ENCODE measurements around the gene PTPRG. TPM values are rescaled to one million over a fixed set of nuclear protein-coding genes. Genes with fewer than 3 reads are reported as not detected.

Gene PTPRG
- total RNA-seq, 4 donors from 2014 or later, result 8.4 to 37.3 (median 14.9) TPM

DNA sequence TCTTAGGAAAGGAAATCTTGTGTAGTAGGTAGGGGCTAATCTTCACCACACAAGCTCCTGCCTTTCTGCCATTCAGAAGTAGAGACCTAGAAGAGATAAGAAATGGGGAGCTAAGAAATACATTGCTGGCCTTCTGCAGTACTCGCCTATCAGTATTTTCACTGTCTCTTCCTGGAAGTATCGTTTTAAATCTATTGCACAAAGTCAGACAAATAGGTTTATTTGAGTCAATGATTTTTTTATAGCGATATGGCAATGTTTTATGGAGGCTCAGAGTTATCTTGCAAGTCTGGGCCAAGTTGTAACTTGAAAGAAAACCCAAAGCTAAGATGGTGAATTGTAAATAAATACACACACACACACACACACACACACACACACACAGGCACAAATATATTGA lies 103.8 kb downstream of the PTPRG start:
- WGBS, 2 donors, result 74 to 84% methylated on average over 3 of the region's 3 CpGs
- no peak for TF ChIP-seq POLR2A (IDR thresholded peaks at IDR 0.05)
- TF ChIP-seq, protein P1, sequence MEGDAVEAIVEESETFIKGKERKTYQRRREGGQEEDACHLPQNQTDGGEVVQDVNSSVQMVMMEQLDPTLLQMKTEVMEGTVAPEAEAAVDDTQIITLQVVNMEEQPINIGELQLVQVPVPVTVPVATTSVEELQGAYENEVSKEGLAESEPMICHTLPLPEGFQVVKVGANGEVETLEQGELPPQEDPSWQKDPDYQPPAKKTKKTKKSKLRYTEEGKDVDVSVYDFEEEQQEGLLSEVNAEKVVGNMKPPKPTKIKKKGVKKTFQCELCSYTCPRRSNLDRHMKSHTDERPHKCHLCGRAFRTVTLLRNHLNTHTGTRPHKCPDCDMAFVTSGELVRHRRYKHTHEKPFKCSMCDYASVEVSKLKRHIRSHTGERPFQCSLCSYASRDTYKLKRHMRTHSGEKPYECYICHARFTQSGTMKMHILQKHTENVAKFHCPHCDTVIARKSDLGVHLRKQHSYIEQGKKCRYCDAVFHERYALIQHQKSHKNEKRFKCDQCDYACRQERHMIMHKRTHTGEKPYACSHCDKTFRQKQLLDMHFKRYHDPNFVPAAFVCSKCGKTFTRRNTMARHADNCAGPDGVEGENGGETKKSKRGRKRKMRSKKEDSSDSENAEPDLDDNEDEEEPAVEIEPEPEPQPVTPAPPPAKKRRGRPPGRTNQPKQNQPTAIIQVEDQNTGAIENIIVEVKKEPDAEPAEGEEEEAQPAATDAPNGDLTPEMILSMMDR (IDR thresholded peaks at IDR 0.05), result no peak
- intact Hi-C loops (cut with DNase I; ENCODE audit: low total_unique reads), result no loop called here
- H3K4me3 ChIP-seq (ENCODE audit: low read depth, poor library complexity, severe bottlenecking), result no peak overlapping the region
- DNase-seq (ENCODE audit: low spot score in 2 of 2), result no peak

DNA sequence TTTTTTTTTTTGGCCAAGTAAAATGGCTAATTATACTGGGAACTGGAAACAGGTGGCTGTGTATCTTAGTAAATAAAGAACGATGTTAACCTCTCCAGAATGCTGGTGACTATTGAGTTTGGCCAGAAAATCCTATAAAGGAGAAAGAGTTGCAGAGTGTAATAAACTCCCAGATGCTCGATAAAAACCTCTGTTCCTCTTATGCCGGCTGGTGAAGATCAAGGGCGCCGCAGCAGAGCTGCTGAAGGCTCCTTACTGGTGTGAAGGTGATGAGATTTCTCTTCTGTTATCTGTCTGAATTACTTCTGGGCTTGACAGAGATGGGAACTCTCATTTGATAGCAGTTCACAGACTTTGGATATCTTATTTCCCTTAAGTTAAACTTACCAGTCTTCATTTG lies 104.6 kb downstream of the PTPRG start:
- WGBS, 2 donors, result 67 to 72% methylated on average over 5 of the region's 5 CpGs
- intact Hi-C loops (cut with DNase I; ENCODE audit: low total_unique reads), result no loop called here
- no peak overlapping the region for H3K4me3 ChIP-seq (ENCODE audit: low read depth, poor library complexity, severe bottlenecking)
- no peak for DNase-seq (ENCODE audit: low spot score in 2 of 2)
- TF ChIP-seq, protein P1 (IDR thresholded peaks at IDR 0.05), result no peak
- no peak for TF ChIP-seq POLR2A (IDR thresholded peaks at IDR 0.05)

DNA sequence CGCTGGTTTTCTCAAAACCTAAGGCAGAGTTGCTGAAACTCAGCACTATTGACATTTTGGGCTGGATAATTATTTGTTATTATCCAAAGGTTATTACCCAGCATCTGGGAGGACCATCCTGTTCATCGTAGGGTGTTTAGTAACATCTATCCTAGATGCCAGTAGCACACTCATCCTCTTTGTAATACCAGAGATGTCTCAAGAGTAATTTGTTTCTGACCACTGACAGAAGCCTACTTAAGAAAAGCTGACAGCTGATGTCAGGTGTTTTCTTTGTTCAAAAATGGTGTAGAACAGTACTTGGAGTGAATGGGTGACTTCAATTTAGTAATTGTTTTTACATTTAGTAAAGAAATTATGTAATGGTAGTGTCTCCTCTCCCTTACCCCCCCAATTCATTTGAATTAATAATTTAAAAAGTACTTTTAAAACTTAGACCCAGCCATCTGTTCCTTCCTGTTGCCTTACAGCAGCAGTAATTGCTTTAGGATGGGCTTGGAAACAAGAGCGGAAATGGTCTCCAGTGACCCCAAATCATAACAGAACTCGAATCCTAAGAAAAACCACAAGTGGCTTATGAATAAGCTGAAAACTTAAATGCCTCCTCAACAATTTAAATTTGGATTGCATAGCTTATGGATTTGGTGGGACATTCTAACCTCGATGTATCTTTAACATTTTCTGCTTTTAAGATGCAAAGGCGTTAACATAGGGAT lies 105.4 kb downstream of the PTPRG start:
- WGBS, 2 donors, result 78 to 80% methylated on average over 6 of the region's 6 CpGs
- DNase-seq (ENCODE audit: low spot score in 2 of 2), result no peak
- H3K4me3 ChIP-seq (ENCODE audit: low read depth, poor library complexity, severe bottlenecking), result no peak overlapping the region
- intact Hi-C loops (cut with DNase I; ENCODE audit: low total_unique reads), result no loop called here
- TF ChIP-seq, protein P1 (IDR thresholded peaks at IDR 0.05), result no peak

DNA sequence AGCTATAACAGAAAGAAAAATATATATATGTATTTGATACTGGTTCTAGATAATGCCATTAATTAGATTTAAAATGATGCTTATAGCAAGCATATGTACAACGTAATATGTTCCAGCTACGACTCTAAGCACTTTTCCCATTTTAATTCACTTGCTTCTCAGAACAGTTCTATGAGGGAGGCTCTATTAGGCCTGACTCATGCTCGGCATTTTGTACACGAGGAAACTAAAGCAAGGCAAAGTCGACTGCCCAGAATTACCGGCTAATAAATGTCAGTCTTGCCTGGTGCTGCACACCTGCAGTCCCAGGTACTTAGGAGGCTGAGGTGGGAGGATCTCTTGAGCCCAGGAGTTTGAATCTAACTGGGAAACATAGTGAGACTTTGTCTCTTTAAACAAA lies 106.0 kb downstream of the PTPRG start:
- H3K4me3 ChIP-seq (ENCODE audit: low read depth, poor library complexity, severe bottlenecking), result no peak overlapping the region
- intact Hi-C loops (cut with DNase I; ENCODE audit: low total_unique reads), result no loop called here
- no peak for DNase-seq (ENCODE audit: low spot score in 2 of 2)
- 80 to 85% methylated on average over 6 of the region's 6 CpGs for WGBS, 2 donors
- TF ChIP-seq, protein P1 (IDR thresholded peaks at IDR 0.05), result no peak
- no peak for TF ChIP-seq POLR2A (IDR thresholded peaks at IDR 0.05)

DNA sequence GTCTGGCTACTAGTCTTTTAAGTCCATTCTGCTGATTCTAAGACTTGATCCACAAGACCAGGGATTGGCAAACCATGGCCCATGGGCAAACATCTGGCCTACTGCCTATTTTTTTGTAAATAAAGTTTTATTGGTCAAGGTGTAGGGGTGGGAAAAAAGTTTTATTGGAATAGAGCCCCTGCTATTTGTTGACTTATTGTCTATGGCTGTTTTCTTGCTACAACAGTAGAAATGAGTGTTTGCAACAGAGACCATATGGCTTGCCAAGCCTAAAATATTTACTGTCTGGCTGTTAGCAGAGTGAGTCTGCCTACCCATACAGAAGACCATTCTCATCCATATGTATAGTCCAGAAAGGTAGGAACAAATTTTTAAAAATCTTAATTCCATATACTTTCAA lies 106.4 kb downstream of the PTPRG start:
- H3K4me3 ChIP-seq (ENCODE audit: low read depth, poor library complexity, severe bottlenecking), result no peak overlapping the region
- no peak for DNase-seq (ENCODE audit: low spot score in 2 of 2)
- intact Hi-C loops (cut with DNase I; ENCODE audit: low total_unique reads), result no loop called here
- TF ChIP-seq, protein P1 (IDR thresholded peaks at IDR 0.05), result no peak
- no peak for TF ChIP-seq POLR2A (IDR thresholded peaks at IDR 0.05)

DNA sequence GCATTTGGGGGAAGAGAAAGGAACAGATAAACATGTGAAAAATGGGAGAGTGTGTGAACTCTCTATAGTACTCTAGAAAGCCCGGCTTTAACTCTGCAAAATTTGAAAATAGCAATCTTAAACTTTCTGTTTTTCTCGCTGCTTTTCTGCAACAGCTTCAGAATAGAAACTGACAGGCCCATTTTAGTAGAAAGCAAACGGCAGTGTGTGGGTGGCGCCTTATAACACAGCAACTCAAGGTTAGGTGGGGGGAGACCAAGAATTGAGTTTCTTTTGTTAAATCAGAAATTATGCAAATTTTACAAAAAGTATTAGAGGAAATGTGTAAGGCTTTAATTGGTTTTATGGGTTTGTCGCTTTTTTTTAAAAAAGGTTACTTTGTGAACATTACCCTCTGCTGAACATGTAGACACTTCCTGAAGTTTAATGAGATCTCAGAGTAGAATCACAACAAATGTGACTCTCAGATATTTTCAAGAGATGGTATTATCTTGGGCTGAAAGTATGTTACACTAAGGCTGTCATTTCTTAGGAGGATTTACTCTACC lies 107.0 kb downstream of the PTPRG start:
- no peak for DNase-seq (ENCODE audit: low spot score in 2 of 2)
- H3K4me3 ChIP-seq (ENCODE audit: low read depth, poor library complexity, severe bottlenecking), result no peak overlapping the region
- WGBS, 2 donors, result 75 to 78% methylated on average over 5 of the region's 5 CpGs
- intact Hi-C loops (cut with DNase I; ENCODE audit: low total_unique reads), result no loop called here
- TF ChIP-seq, protein P1 (IDR thresholded peaks at IDR 0.05), result no peak
- no peak for TF ChIP-seq POLR2A (IDR thresholded peaks at IDR 0.05)
